ENCODE data around the gene KLF8. TPM values are rescaled to one million over a fixed set of nuclear protein-coding genes. Genes with fewer than 3 reads are reported as not detected.

The KLF8 gene
- total RNA-seq, 1 donor from 2014 or later, result 33.1 TPM

- DNase-seq (ENCODE audit: extremely low spot score in 2 of 2), result no peak
Observed at GRCh38 chrX:56279863-56280262, 47.7 kb downstream of the KLF8 start.

DNA sequence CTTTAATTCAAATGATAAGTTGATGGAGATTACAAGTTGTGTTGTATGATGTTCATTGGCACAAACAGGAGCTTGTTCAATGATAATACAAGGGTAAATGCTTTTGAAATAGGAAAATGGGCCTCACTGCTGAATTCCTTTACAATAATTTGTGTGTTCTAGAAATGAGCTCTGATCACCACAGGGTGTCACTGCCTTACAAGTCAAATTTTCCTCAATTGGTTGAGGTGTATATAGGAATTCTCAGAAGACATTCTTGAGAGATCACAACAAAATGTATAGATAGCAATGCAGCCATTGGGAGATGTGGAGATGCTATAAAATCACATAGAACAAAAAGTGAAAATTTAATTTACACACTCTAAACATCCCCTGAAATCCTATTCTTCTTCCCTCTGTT lies 49.6 kb downstream of the KLF8 start:
- H3K27me3 ChIP-seq, result no peaks in the 10 kb centered on the region
- intact Hi-C loops (cut with DNase I), result no loop called here
- H3K36me3 ChIP-seq, result peaks cover 0 to 15% of the 10 kb centered on the region in 2 donors

More at GRCh38 chrX:56279863-56280262, 47.7 kb downstream of the KLF8 start:
- Histone ChIP-seq H3K4me1 (no peaks in the 10 kb centered on the region), H3K4me3 (no peak overlapping the region), H3K36me3 (peaks cover 0 to 7% of the 10 kb centered on the region in 2 donors), H3K27me3 (no peaks in the 10 kb centered on the region), H3K27ac (no peak overlapping the region), H3K9me3 (no peaks in the 10 kb centered on the region)
- TF ChIP-seq POLR2AphosphoS5 (IDR thresholded peaks at IDR 0.05; ENCODE audit: insufficient read depth in 1 of 2, low read depth in 1 of 2), result no peak
- TF ChIP-seq POLR2A (IDR thresholded peaks at IDR 0.05), result no peak
- TF ChIP-seq, protein P1, sequence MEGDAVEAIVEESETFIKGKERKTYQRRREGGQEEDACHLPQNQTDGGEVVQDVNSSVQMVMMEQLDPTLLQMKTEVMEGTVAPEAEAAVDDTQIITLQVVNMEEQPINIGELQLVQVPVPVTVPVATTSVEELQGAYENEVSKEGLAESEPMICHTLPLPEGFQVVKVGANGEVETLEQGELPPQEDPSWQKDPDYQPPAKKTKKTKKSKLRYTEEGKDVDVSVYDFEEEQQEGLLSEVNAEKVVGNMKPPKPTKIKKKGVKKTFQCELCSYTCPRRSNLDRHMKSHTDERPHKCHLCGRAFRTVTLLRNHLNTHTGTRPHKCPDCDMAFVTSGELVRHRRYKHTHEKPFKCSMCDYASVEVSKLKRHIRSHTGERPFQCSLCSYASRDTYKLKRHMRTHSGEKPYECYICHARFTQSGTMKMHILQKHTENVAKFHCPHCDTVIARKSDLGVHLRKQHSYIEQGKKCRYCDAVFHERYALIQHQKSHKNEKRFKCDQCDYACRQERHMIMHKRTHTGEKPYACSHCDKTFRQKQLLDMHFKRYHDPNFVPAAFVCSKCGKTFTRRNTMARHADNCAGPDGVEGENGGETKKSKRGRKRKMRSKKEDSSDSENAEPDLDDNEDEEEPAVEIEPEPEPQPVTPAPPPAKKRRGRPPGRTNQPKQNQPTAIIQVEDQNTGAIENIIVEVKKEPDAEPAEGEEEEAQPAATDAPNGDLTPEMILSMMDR (IDR thresholded peaks at IDR 0.05), result no peak
- intact Hi-C loops (cut with DNase I), result no loop called here

DNA sequence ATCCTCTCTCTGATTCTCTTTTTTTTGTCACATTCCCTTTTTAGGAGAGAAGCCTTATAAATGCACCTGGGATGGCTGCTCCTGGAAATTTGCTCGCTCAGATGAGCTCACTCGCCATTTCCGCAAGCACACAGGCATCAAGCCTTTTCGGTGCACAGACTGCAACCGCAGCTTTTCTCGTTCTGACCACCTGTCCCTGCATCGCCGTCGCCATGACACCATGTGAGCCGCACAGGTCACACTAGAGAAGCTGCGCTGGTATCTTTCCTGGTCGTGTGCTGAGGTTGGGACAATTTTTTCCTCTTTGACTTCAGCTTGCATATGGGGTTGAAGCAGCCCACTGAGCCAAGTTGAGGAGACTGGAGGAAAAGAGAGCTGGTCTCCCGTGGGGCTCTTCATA lies 52.1 kb downstream of the KLF8 start:
- intact Hi-C loops (cut with DNase I), result no loop called here

More for the DNA sequence above, 49.6 kb downstream of the KLF8 start:
- Histone ChIP-seq H3K4me1 (no peaks in the 10 kb centered on the region), H3K4me3 (no peak overlapping the region), H3K27ac (no peak overlapping the region), H3K9me3 (no peaks in the 10 kb centered on the region)
- TF ChIP-seq POLR2AphosphoS5 (IDR thresholded peaks at IDR 0.05; ENCODE audit: insufficient read depth in 1 of 2, low read depth in 1 of 2) (no peak), POLR2A (IDR thresholded peaks at IDR 0.05) (no peak)
- TF ChIP-seq, protein P1 (IDR thresholded peaks at IDR 0.05), result no peak
- DNase-seq (ENCODE audit: extremely low spot score in 2 of 2), result no peak

GRCh38 chrX:56288608-56289007 lies 56.5 kb downstream of the KLF8 start:
- intact Hi-C loops (cut with DNase I), result no loop called here

More for the DNA sequence above, 52.1 kb downstream of the KLF8 start:
- no peak overlapping the region for H3K4me3 ChIP-seq
- H3K9me3 ChIP-seq, result no peaks in the 10 kb centered on the region
- no peak overlapping the region for H3K27ac ChIP-seq
- H3K36me3 ChIP-seq, result peaks cover 0 to 15% of the 10 kb centered on the region in 2 donors
- DNase-seq (ENCODE audit: extremely low spot score in 2 of 2), result no peak
- no peaks in the 10 kb centered on the region for H3K27me3 ChIP-seq
- TF ChIP-seq POLR2A (IDR thresholded peaks at IDR 0.05), result no peak
- TF ChIP-seq, protein P1 (IDR thresholded peaks at IDR 0.05), result no peak
- TF ChIP-seq POLR2AphosphoS5 (IDR thresholded peaks at IDR 0.05; ENCODE audit: insufficient read depth in 1 of 2, low read depth in 1 of 2), result no peak
- no peaks in the 10 kb centered on the region for H3K4me1 ChIP-seq

DNA sequence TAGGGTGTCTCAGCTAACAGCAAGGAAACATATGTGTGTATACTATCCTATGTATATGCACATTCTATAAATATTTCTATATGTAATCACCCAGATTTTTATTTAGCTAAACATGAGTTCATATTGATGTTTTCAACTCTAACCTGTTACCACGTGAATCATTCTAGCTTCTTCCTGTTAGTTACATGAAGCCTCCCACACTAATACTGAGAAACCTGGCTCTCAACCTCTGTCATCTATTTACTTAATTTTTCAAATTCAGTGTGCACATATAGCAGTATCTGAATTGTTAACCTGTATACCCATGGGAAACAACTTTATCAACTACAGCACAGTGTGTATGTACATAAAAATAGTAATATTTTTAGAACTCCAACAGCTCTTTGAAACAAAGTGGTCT lies 57.3 kb downstream of the KLF8 start:
- H3K36me3 ChIP-seq, result peaks cover 0 to 21% of the 10 kb centered on the region in 2 donors
- intact Hi-C loops (cut with DNase I), result no loop called here
- no peak for TF ChIP-seq POLR2A (IDR thresholded peaks at IDR 0.05)

More at GRCh38 chrX:56288608-56289007, 56.5 kb downstream of the KLF8 start:
- TF ChIP-seq POLR2A (IDR thresholded peaks at IDR 0.05), result no peak
- TF ChIP-seq, protein P1 (IDR thresholded peaks at IDR 0.05), result no peak
- no peak for TF ChIP-seq POLR2AphosphoS5 (IDR thresholded peaks at IDR 0.05; ENCODE audit: insufficient read depth in 1 of 2, low read depth in 1 of 2)
- DNase-seq (ENCODE audit: extremely low spot score in 2 of 2), result no peak
- Histone ChIP-seq H3K36me3 (peaks cover 0 to 25% of the 10 kb centered on the region in 2 donors), H3K4me1 (no peaks in the 10 kb centered on the region), H3K9me3 (no peaks in the 10 kb centered on the region), H3K27me3 (no peaks in the 10 kb centered on the region), H3K27ac (no peak overlapping the region), H3K4me3 (no peak overlapping the region)

More for the DNA sequence above, 57.3 kb downstream of the KLF8 start:
- DNase-seq (ENCODE audit: extremely low spot score in 2 of 2), result no peak
- Histone ChIP-seq H3K27me3 (no peaks in the 10 kb centered on the region), H3K4me1 (no peaks in the 10 kb centered on the region), H3K9me3 (no peaks in the 10 kb centered on the region), H3K27ac (no peak overlapping the region), H3K4me3 (no peak overlapping the region)
